ENCODE data around the gene MEF2B. TPM values are rescaled to one million over a fixed set of nuclear protein-coding genes. Genes with fewer than 3 reads are reported as not detected.

Gene MEF2B
- total RNA-seq, 1 experiment from 2014 or later: 2.3 TPM

GRCh38 chr19:19170873-19171672 is 1.0 kb upstream of the MEF2B start:
- Mint-ChIP-seq H3K27ac (ENCODE audit: unreplicated experiment) (no peak overlapping the region), H3K9me3 (ENCODE audit: low read depth, unreplicated experiment) (no peaks in the 10 kb centered on the region), H3K4me3 (ENCODE audit: low read depth, unreplicated experiment) (peak overlapping the region; percentile 61), H3K4me1 (ENCODE audit: low read depth, unreplicated experiment) (no peaks in the 10 kb centered on the region), H3K27me3 (ENCODE audit: unreplicated experiment) (no peaks in the 10 kb centered on the region), H3K36me3 (ENCODE audit: insufficient read depth, unreplicated experiment) (peaks cover 23% of the 10 kb centered on the region)
- DNase-seq: no peak
- no TSS peak for BruUV-seq (replicated peaks)
- TF ChIP-seq CTCF (IDR thresholded peaks at IDR 0.05; ENCODE audit: unreplicated experiment): no peak
- CTCF ChIA-PET: no interaction called here
- intact Hi-C loops (cut with micrococcal nuclease; ENCODE audit: unreplicated experiment): no loop called here

- TF ChIP-seq CTCF (IDR thresholded peaks at IDR 0.05; ENCODE audit: unreplicated experiment): no peak
- intact Hi-C loops (cut with micrococcal nuclease; ENCODE audit: unreplicated experiment): no loop called here
- H3K4me1 Mint-ChIP-seq (ENCODE audit: low read depth, unreplicated experiment): no peaks in the 10 kb centered on the region
- peak overlapping the region; percentile 61 for H3K4me3 Mint-ChIP-seq (ENCODE audit: low read depth, unreplicated experiment)
- no peak overlapping the region for H3K27ac Mint-ChIP-seq (ENCODE audit: unreplicated experiment)
- CTCF ChIA-PET: interaction anchor here (1.0 kb wide), 1 partner anchor 33 kb away, joined by 3 read pairs; the partner anchor contains the start of gene NR2C2AP
- no peaks in the 10 kb centered on the region for H3K9me3 Mint-ChIP-seq (ENCODE audit: low read depth, unreplicated experiment)
- peaks cover 18% of the 10 kb centered on the region for H3K36me3 Mint-ChIP-seq (ENCODE audit: insufficient read depth, unreplicated experiment)
- H3K27me3 Mint-ChIP-seq (ENCODE audit: unreplicated experiment): no peaks in the 10 kb centered on the region
- no TSS peak for BruUV-seq (replicated peaks)
- DNase-seq: no peak
Measured at GRCh38 chr19:19169236-19170052, 619 bp downstream of the MEF2B start.

GRCh38 chr19:19167612-19168011 is 2.5 kb downstream of the MEF2B start:
- Mint-ChIP-seq H3K4me3 (ENCODE audit: low read depth, unreplicated experiment) (no peak overlapping the region), H3K36me3 (ENCODE audit: insufficient read depth, unreplicated experiment) (peaks cover 23% of the 10 kb centered on the region), H3K27me3 (ENCODE audit: unreplicated experiment) (no peaks in the 10 kb centered on the region), H3K27ac (ENCODE audit: unreplicated experiment) (no peak overlapping the region), H3K9me3 (ENCODE audit: low read depth, unreplicated experiment) (no peaks in the 10 kb centered on the region), H3K4me1 (ENCODE audit: low read depth, unreplicated experiment) (no peaks in the 10 kb centered on the region)
- intact Hi-C loops (cut with micrococcal nuclease; ENCODE audit: unreplicated experiment): no loop called here
- CTCF ChIA-PET: no interaction called here
- DNase-seq: no peak
- TF ChIP-seq CTCF (IDR thresholded peaks at IDR 0.05; ENCODE audit: unreplicated experiment): no peak
- BruUV-seq (replicated peaks): no TSS peak

GRCh38 chr19:19165396-19165795 is 4.7 kb downstream of the MEF2B start:
- Mint-ChIP-seq H3K36me3 (ENCODE audit: insufficient read depth, unreplicated experiment) (peaks cover 10% of the 10 kb centered on the region), H3K9me3 (ENCODE audit: low read depth, unreplicated experiment) (no peaks in the 10 kb centered on the region), H3K27ac (ENCODE audit: unreplicated experiment) (no peak overlapping the region), H3K4me1 (ENCODE audit: low read depth, unreplicated experiment) (no peaks in the 10 kb centered on the region), H3K4me3 (ENCODE audit: low read depth, unreplicated experiment) (no peak overlapping the region), H3K27me3 (ENCODE audit: unreplicated experiment) (no peaks in the 10 kb centered on the region)
- no peak for TF ChIP-seq CTCF (IDR thresholded peaks at IDR 0.05; ENCODE audit: unreplicated experiment)
- CTCF ChIA-PET: no interaction called here
- intact Hi-C loops (cut with micrococcal nuclease; ENCODE audit: unreplicated experiment): no loop called here
- DNase-seq: no peak
- no TSS peak for BruUV-seq (replicated peaks)

Measured in Calu3 (cell line).